GM18520 (cell line): ENCODE data around the gene S100A6.
"Not testable (repeated sequence)": the region's sequence is repeated elsewhere in the genome, so short reads cannot be mapped to it uniquely, and the experiment has no call there.

Experiments used
- ATAC-seq: cut with Tn5 transposase; IDR thresholded peaks from one replicate; pipeline ENCODE4 v1.9.1; 2021; ENCODE audit not compliant: unreplicated experiment

Gene S100A6

GRCh38 chr1:153565529-153566374 is 30.0 kb upstream of the S100A6 start, which contains the start of gene S100A2:
TSS of gene S100A2 (minus strand) at chr1:153565844. CDS start at chr1:153563877, 1,967 bp downstream.
- peak; percentile 34 for ATAC-seq

GRCh38 chr1:153563991-153564390 is 28.2 kb upstream of the S100A6 start:
- no peak for ATAC-seq

- no peak for ATAC-seq
Measured at GRCh38 chr1:153563483-153563901, 27.7 kb upstream of the S100A6 start.

GRCh38 chr1:153562021-153562420 is 26.2 kb upstream of the S100A6 start:
- not testable (repeated sequence) for ATAC-seq

- ATAC-seq = no peak
Measured at GRCh38 chr1:153561466-153561985, 25.7 kb upstream of the S100A6 start.

- no peak for ATAC-seq
Measured at GRCh38 chr1:153560771-153561465, 25.1 kb upstream of the S100A6 start.

GRCh38 chr1:153560241-153560640 is 24.4 kb upstream of the S100A6 start:
- ATAC-seq = no peak

GRCh38 chr1:153557877-153558276 is 22.1 kb upstream of the S100A6 start:
- no peak for ATAC-seq

- ATAC-seq = no peak
Measured at GRCh38 chr1:153556348-153556747, 20.6 kb upstream of the S100A6 start.

- no peak for ATAC-seq
Measured at GRCh38 chr1:153553830-153554541, 18.2 kb upstream of the S100A6 start.

- ATAC-seq = no peak
Measured at GRCh38 chr1:153553096-153553495, 17.3 kb upstream of the S100A6 start.

- no peak for ATAC-seq
Measured at GRCh38 chr1:153552335-153552734, 16.5 kb upstream of the S100A6 start.

- no peak for ATAC-seq
Measured at GRCh38 chr1:153550827-153551500, 15.2 kb upstream of the S100A6 start.

GRCh38 chr1:153550398-153550758 is 14.6 kb upstream of the S100A6 start:
- no peak for ATAC-seq

- no peak for ATAC-seq
Measured at GRCh38 chr1:153549741-153550397, 14.1 kb upstream of the S100A6 start.

- ATAC-seq = no peak
Measured at GRCh38 chr1:153548722-153549688, 13.2 kb upstream of the S100A6 start, which contains the start of gene S100A3. TSS of gene S100A3 (minus strand) at chr1:153549258. CDS start at chr1:153548485, 773 bp downstream.

GRCh38 chr1:153547560-153548551 is 12.1 kb upstream of the S100A6 start:
- ATAC-seq = no peak
